Measurements from ENCODE around the gene XYLT1.
"Not testable (repeated sequence)": the region's sequence is repeated elsewhere in the genome, so short reads cannot be mapped to it uniquely, and the experiment has no call there.

Gene XYLT1

GRCh38 chr16:17307504-17307903 lies 163.3 kb downstream of the XYLT1 start:
- Histone ChIP-seq H3K4me1 (ENCODE audit: low read depth, poor library complexity, severe bottlenecking) (peaks cover 13% of the 10 kb centered on the region), H3K4me2 (no peak overlapping the region), H3K4me3 (IDR thresholded peaks at IDR 0.05; ENCODE audit: insufficient read depth, low read depth, low read length) (no peak overlapping the region), H3K36me3 (ENCODE audit: insufficient read depth) (no peaks in the 10 kb centered on the region), H3K79me2 (ENCODE audit: insufficient read depth, low read depth) (no peaks in the 10 kb centered on the region), H4K20me1 (ENCODE audit: insufficient read depth) (no peaks in the 10 kb centered on the region), H3K27ac (no peak overlapping the region), H2AFZ (ENCODE audit: low read depth) (no peak overlapping the region), H3K9ac (no peak overlapping the region), H3K27me3 (ENCODE audit: insufficient read depth, low read depth) (no peaks in the 10 kb centered on the region)
- no peak for TF ChIP-seq CTCF (conservative IDR thresholded peaks at IDR 0.05; ENCODE audit: low read depth, low read length)

- H2AFZ ChIP-seq (ENCODE audit: low read depth): no peak overlapping the region
- H3K4me1 ChIP-seq (ENCODE audit: low read depth, poor library complexity, severe bottlenecking): peaks cover 14% of the 10 kb centered on the region
- TF ChIP-seq CTCF (conservative IDR thresholded peaks at IDR 0.05; ENCODE audit: low read depth, low read length): no peak
- no peaks in the 10 kb centered on the region for H3K36me3 ChIP-seq (ENCODE audit: insufficient read depth)
- no peak overlapping the region for H3K27ac ChIP-seq
- H4K20me1 ChIP-seq (ENCODE audit: insufficient read depth): no peaks in the 10 kb centered on the region
- H3K4me2 ChIP-seq: no peak overlapping the region
- no peaks in the 10 kb centered on the region for H3K27me3 ChIP-seq (ENCODE audit: insufficient read depth, low read depth)
- no peaks in the 10 kb centered on the region for H3K79me2 ChIP-seq (ENCODE audit: insufficient read depth, low read depth)
- no peak overlapping the region for H3K4me3 ChIP-seq (IDR thresholded peaks at IDR 0.05; ENCODE audit: insufficient read depth, low read depth, low read length)
- no peak overlapping the region for H3K9ac ChIP-seq
Measured at GRCh38 chr16:17306745-17307144, 164.0 kb downstream of the XYLT1 start.

GRCh38 chr16:17306211-17306610 lies 164.5 kb downstream of the XYLT1 start:
- not testable (repeated sequence) for H3K4me3 ChIP-seq (IDR thresholded peaks at IDR 0.05; ENCODE audit: insufficient read depth, low read depth, low read length); H4K20me1 ChIP-seq (ENCODE audit: insufficient read depth); H3K9ac ChIP-seq; H3K36me3 ChIP-seq (ENCODE audit: insufficient read depth); H2AFZ ChIP-seq (ENCODE audit: low read depth); H3K79me2 ChIP-seq (ENCODE audit: insufficient read depth, low read depth); H3K27ac ChIP-seq; H3K27me3 ChIP-seq (ENCODE audit: insufficient read depth, low read depth); H3K4me2 ChIP-seq
- peaks cover 16% of the 10 kb centered on the region for H3K4me1 ChIP-seq (ENCODE audit: low read depth, poor library complexity, severe bottlenecking)

GRCh38 chr16:17305694-17306093 lies 165.1 kb downstream of the XYLT1 start:
- Histone ChIP-seq H3K4me3 (IDR thresholded peaks at IDR 0.05; ENCODE audit: insufficient read depth, low read depth, low read length) (no peak overlapping the region), H4K20me1 (ENCODE audit: insufficient read depth) (no peaks in the 10 kb centered on the region), H3K9ac (no peak overlapping the region), H3K79me2 (ENCODE audit: insufficient read depth, low read depth) (no peaks in the 10 kb centered on the region), H3K27me3 (ENCODE audit: insufficient read depth, low read depth) (no peaks in the 10 kb centered on the region), H3K27ac (no peak overlapping the region), H2AFZ (ENCODE audit: low read depth) (no peak overlapping the region), H3K4me1 (ENCODE audit: low read depth, poor library complexity, severe bottlenecking) (peaks cover 16% of the 10 kb centered on the region), H3K4me2 (no peak overlapping the region), H3K36me3 (ENCODE audit: insufficient read depth) (no peaks in the 10 kb centered on the region)
- no peak for TF ChIP-seq CTCF (conservative IDR thresholded peaks at IDR 0.05; ENCODE audit: low read depth, low read length)

GRCh38 chr16:17304491-17305119 lies 166.2 kb downstream of the XYLT1 start:
- Histone ChIP-seq H3K4me3 (IDR thresholded peaks at IDR 0.05; ENCODE audit: insufficient read depth, low read depth, low read length) (no peak overlapping the region), H3K9ac (no peak overlapping the region), H3K27me3 (ENCODE audit: insufficient read depth, low read depth) (no peaks in the 10 kb centered on the region), H3K4me2 (no peak overlapping the region), H3K4me1 (ENCODE audit: low read depth, poor library complexity, severe bottlenecking) (peaks cover 26% of the 10 kb centered on the region), H3K36me3 (ENCODE audit: insufficient read depth) (no peaks in the 10 kb centered on the region), H3K79me2 (ENCODE audit: insufficient read depth, low read depth) (no peaks in the 10 kb centered on the region), H3K27ac (no peak overlapping the region), H4K20me1 (ENCODE audit: insufficient read depth) (no peaks in the 10 kb centered on the region), H2AFZ (ENCODE audit: low read depth) (no peak overlapping the region)
- no peak for TF ChIP-seq CTCF (conservative IDR thresholded peaks at IDR 0.05; ENCODE audit: low read depth, low read length)
